ENCODE results near the gene LYPLAL1. TPM values are rescaled to one million over a fixed set of nuclear protein-coding genes. Genes with fewer than 3 reads are reported as not detected.
A peak's percentile ranks its signal among the peaks of the same experiment; 100 is the strongest.

The LYPLAL1 gene
- polyA plus RNA-seq (ENCODE audit: insufficient read length) = 28.3 TPM

DNA sequence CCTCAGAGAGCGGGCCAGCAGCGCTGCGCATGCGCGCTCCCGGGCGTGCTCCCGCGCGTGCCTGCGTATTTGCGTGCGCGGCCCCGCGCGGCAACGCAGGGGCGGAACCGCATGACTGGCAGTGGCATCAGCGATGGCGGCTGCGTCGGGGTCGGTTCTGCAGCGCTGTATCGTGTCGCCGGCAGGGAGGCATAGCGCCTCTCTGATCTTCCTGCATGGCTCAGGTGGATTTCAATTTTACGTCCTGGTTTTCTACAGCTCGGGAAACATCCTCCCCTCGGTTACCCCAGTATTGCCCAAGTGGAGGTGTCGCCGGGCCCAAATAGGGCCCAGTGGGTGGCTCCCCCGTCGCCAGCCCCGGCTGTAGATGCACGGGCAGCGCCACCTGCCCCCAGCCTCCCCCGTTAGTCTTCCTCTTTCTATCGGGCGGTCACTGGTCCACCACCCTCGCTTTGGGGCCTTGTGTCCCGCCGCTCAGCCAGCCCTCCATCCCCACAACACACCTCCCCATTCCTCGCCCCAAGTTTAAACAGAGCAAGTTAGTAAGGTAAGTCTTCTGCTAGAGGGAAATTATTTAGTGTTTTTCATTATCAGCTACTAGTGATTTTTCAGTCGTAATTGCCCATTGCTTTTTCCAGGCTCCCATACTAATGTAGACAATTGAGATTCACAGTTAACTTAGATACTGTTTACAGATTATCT is at the start of gene LYPLAL1:
TSS of gene LYPLAL1 (plus strand) at position 121 of the 702 bp plus-strand sequence. CDS start at position 134, 13 bp downstream.
- DNase-seq = peak; percentile 96

GRCh38 chr1:219124163-219124562 is 49.5 kb upstream of the LYPLAL1 start:
- DNase-seq = no peak

DNA sequence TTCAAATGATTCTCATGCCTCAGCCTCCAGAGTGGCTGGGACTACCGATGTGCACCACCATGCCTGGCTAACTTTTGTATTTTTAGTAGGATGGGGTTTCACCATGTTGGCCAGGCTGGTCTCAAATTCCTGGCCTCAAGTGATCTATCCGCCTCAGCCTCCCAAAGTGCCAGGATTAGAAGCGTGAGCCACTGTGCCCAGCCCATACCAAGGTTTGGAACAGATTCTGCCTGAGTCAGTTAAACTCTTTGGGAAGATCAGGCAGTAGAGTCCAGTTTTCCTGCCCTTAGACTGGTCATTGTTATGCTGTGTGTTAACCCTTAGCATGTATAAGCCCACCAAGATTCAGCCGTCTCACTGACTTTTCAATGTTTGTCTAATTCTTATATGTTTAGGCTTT is 48.3 kb upstream of the LYPLAL1 start:
- no peak for DNase-seq

DNA sequence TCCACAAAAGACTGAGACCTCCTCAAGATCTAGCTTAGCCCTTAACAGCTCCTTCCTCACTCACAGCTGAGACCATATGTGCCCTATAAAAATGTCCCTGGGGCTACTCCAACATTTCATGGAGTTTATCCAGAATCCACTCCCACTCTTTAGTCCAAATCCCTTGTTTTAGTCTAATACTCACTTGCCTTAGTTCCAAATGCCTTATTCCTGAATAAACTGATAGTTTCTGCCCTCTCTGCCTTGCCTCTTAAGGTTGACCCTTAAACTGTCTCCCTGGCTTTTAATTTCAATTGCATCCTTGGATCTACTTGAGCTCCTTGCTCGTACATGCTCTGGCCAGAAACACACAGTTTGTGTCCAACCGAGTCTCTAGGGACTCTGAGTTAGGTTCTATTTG is 47.3 kb upstream of the LYPLAL1 start:
- DNase-seq = no peak

DNA sequence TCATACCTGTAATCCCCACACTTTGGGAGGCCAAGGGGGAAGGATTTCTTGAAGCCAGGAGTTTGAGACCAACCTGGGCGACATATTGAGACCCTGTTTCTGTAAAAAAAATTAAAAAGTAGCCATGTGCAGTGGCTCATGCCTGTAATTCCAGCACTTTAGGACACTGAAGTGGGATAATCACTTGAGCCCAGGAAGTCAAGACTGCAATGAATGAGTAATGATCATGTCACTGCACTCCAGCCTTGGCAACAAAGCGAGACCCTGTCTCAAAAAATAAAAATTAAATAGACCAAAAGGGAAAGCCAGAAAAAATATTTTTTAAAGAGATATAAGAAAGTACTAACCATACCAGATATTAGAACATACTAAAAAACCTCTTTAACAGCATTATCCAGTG is 44.7 kb upstream of the LYPLAL1 start:
- DNase-seq = no peak

- DNase-seq = no peak
Measured at GRCh38 chr1:219130366-219130935, 43.2 kb upstream of the LYPLAL1 start.

DNA sequence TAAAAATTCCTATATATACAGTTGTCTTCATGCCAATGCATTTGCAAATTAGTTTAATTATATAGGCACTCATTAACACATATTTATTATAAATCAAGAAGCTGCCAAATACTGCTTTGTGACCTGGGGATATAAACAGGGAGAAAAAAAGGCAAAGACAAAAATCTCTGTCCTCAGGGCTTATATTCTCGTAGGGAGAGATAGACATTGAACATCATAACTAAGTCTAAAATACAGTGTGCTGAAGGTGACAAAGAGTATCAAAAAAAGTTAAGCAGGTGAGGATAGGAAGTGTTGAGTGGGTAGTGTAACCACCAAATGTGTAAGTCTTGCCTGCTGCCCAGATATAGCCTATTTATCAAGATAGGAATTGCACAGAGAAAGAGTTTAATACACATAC is 40.7 kb upstream of the LYPLAL1 start:
- no peak for DNase-seq

GRCh38 chr1:219138747-219139146 is 34.9 kb upstream of the LYPLAL1 start:
- DNase-seq = no peak

GRCh38 chr1:219140303-219140877 is 33.3 kb upstream of the LYPLAL1 start:
- DNase-seq = no peak

- no peak for DNase-seq
Measured at GRCh38 chr1:219143735-219144134, 29.9 kb upstream of the LYPLAL1 start.

DNA sequence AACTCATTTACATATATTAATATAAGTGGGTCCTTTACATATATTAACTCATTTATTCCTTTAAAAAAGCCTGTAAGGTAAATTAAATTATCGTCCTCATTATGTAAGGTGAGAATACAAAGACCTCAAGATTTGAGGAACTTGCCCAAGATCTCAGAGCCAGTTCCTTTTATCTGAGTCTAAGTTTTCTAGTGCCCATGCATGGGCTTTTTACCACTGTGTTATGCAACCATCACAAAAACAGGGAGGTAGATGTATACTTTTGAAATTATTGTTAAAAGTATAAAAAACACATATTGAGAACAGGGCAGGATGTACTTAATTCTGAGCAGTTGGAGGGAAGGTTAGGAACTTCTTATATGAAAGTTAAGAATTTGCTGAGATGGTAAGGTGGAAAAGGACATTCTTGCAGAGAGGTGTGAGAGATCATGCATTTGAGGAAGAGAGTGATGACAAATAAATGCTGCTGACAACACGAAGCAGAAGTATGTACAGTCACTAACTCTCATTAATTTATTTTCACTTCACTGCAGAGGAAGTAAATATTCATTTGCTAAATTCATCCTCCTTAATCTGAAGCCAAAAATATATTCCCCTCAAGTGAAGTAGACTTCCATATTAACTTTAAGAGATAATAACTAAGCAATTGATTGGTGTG is 28.9 kb upstream of the LYPLAL1 start:
- DNase-seq = no peak

DNA sequence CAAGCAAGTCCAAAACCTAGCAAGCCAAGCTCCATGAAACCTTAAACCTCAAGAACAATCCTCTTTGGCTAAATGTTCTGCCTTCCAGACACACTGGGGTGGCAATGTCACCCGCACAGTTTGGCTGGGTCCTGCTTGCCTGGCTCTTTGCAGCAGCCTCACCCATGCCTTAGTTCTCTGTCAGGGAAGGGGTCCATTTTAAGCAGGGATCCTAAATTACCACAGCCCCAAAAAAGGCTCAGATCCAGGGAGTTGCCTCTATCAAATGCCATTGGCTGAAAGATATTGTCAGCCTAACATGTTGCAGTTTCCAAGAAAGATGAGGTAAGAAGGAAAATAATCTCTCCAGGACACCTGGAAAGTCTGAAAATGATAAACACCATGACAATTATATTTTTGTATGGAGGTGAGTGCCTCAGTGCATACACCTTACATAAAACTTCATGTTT is 26.1 kb upstream of the LYPLAL1 start:
- DNase-seq = no peak

GRCh38 chr1:219149009-219149577 is 24.6 kb upstream of the LYPLAL1 start:
- no peak for DNase-seq

DNA sequence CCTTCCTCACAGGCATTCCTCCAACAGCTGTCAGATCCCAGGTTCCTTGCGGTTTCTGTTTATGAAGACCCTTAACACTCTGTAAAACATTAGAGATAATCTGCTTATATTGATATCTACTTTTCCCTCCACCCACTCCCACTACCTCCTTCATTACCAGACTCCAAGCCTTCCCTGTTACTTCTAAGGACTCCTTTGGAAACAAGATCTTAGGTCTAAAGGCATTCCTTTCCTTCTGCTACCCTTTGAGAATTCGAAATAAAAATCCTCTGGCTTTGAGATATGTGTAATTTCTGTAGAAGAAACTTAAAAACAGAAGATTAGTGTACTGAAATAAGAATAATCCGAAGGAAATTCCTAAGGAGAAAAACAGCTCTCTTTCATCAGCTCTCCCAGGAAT is 23.7 kb upstream of the LYPLAL1 start:
- DNase-seq = no peak

DNA sequence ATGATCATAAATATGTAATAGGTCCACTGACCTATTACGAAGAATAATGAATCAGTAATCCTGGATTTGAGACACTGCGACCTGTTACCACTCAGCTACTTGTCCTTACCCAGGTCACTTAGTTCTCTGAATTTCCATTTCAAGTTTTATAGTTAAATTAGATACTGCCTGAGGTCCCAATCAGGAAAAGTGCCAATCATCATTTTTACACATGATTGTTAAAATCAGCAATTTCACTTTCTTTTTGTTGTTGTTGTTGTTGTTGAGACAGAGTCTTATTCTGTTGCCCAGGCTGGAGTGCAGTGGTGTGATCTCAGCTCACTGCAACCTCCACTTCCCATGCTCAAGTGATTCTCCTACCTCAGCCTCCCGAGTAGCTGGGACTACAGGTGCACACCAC is 22.8 kb upstream of the LYPLAL1 start:
- no peak for DNase-seq

- DNase-seq = no peak
Measured at GRCh38 chr1:219151467-219151866, 22.2 kb upstream of the LYPLAL1 start.

DNA sequence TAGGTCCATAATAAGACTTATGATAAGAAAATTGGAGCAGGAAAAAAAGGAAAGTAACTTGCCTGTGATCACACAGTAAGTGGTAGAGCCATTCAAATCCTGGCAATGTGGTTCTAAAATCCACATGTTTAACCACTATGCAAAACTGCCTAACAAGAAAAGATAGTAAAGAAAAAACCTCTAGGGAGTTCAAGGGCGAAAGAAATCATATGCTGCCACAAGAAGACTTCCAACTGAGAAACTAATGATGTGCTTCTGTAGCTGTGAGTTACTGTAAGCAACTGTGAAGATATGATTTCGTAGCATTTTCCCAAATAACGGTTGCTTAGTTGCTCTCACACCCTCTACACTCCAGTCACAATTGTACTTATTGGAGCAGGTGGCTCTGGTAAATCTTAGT is 20.9 kb upstream of the LYPLAL1 start:
- no peak for DNase-seq

DNA sequence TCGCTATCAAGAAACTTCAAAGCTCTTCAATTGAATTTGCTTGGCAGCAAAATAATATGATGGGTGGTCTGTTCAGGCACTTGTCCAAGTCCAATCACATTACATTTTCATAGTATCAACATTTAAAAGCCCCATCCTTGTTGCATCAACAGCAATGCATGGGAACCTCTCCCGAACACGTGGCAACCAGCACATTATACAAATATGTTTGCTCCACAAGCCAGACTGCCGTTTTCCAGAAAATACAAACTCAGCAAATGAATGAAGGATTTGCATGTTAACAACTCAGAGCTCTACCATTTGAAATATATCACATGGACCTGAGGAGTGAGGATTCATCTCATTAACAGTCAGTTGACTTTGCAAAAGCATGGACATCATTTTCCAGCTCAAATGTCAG is 20.0 kb upstream of the LYPLAL1 start:
- DNase-seq = no peak

DNA sequence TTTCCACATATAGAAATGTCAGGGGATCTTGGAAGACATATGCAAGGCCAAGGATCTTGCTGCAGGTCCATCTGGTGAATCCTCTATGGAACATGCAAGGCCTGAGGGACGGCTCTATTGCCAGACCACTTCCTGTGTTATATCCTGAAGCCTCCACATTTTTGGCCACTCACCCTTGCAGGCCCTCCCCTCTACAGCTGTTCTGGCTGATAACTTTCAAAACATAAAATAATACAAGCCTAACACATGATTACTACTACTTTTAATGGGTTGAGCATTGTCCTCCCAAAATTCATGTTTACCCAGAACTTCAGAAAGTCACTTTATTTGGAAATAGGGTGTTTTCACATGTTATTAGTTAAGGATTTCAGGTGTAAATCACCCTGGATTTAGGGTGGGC is 18.5 kb upstream of the LYPLAL1 start:
- peak; percentile 44 for DNase-seq

GRCh38 chr1:219159946-219160645 is 13.6 kb upstream of the LYPLAL1 start:
- DNase-seq = no peak

- no peak for DNase-seq
Measured at GRCh38 chr1:219160967-219161366, 12.7 kb upstream of the LYPLAL1 start.

DNA sequence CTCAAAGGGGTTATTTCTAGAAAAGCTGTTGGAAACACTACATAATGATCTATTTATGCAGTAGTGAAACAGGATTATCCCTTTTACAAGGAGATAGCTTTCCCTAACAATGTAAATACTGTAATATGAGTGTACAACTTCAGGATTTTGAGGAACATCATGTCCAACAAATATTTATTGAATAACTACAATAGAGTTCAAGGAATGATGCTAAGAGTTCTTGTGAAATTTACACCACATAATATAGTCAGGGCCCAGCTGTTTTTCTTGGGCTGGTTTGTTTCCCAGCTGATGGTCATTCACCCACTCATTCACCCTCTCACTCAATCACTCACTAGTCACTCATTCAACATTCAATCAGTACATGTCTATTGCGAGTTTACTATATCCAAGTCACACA is 12.3 kb upstream of the LYPLAL1 start:
- DNase-seq = no peak

Measured in hindlimb muscle (tissue), 1 donor.